ENCODE results near the gene GPS1.

GPS1 gene

GRCh38 chr17:82034371-82035011 lies 17.2 kb upstream of the GPS1 start:
- no peak for ATAC-seq
- TF ChIP-seq GLIS3 (CRISPR knock-in tag; IDR thresholded peaks at IDR 0.05) (no peak), ZFP30 (CRISPR knock-in tag; IDR thresholded peaks at IDR 0.05) (no peak), SNAI2 (CRISPR knock-in tag; IDR thresholded peaks at IDR 0.05) (no peak), ZNF70 (CRISPR knock-in tag; IDR thresholded peaks at IDR 0.05) (no peak), OSR1 (CRISPR knock-in tag; IDR thresholded peaks at IDR 0.05) (no peak), TOX (CRISPR knock-in tag; IDR thresholded peaks at IDR 0.05; ENCODE audit: borderline replicate concordance) (no peak), PPARA (CRISPR knock-in tag; IDR thresholded peaks at IDR 0.05; ENCODE audit: borderline replicate concordance) (no peak), RARB (CRISPR knock-in tag; IDR thresholded peaks at IDR 0.05) (no peak), POU6F1 (CRISPR knock-in tag; IDR thresholded peaks at IDR 0.05; ENCODE audit: borderline replicate concordance, low read depth) (no peak)

GRCh38 chr17:82035488-82035887 lies 16.2 kb upstream of the GPS1 start:
- TF ChIP-seq POU6F1 (CRISPR knock-in tag; IDR thresholded peaks at IDR 0.05; ENCODE audit: borderline replicate concordance, low read depth) (no peak), GLIS3 (CRISPR knock-in tag; IDR thresholded peaks at IDR 0.05) (no peak), PATZ1 (CRISPR knock-in tag; IDR thresholded peaks at IDR 0.05; ENCODE audit: borderline replicate concordance) (no peak), ZNF8 (CRISPR knock-in tag; IDR thresholded peaks at IDR 0.05) (no peak), ARNTL (CRISPR knock-in tag; IDR thresholded peaks at IDR 0.05; ENCODE audit: borderline replicate concordance, low read depth) (no peak)

GRCh38 chr17:82035956-82036633 lies 15.6 kb upstream of the GPS1 start:
- ATAC-seq: no peak
- TF ChIP-seq TOX (CRISPR knock-in tag; IDR thresholded peaks at IDR 0.05; ENCODE audit: borderline replicate concordance) (no peak), TSHZ2 (CRISPR knock-in tag; IDR thresholded peaks at IDR 0.05) (no peak), PATZ1 (CRISPR knock-in tag; IDR thresholded peaks at IDR 0.05; ENCODE audit: borderline replicate concordance) (no peak), ESRRG (CRISPR knock-in tag; IDR thresholded peaks at IDR 0.05) (no peak), GLIS3 (CRISPR knock-in tag; IDR thresholded peaks at IDR 0.05) (no peak), ZNF70 (CRISPR knock-in tag; IDR thresholded peaks at IDR 0.05) (no peak), RARB (CRISPR knock-in tag; IDR thresholded peaks at IDR 0.05) (no peak), OSR1 (CRISPR knock-in tag; IDR thresholded peaks at IDR 0.05) (no peak), ZFP30 (CRISPR knock-in tag; IDR thresholded peaks at IDR 0.05) (no peak), ZC3H10 (CRISPR knock-in tag; IDR thresholded peaks at IDR 0.05) (no peak), CSDC2 (CRISPR knock-in tag; IDR thresholded peaks at IDR 0.05) (no peak), CREB5 (CRISPR knock-in tag; IDR thresholded peaks at IDR 0.05; ENCODE audit: low read depth) (no peak), ARNTL (CRISPR knock-in tag; IDR thresholded peaks at IDR 0.05; ENCODE audit: borderline replicate concordance, low read depth) (no peak), ZFP3 (CRISPR knock-in tag; IDR thresholded peaks at IDR 0.05) (no peak), SNAI2 (CRISPR knock-in tag; IDR thresholded peaks at IDR 0.05) (no peak), TCF4 (CRISPR knock-in tag; IDR thresholded peaks at IDR 0.05; ENCODE audit: borderline replicate concordance) (no peak), ZNF565 (CRISPR knock-in tag; conservative IDR thresholded peaks at IDR 0.05; ENCODE audit: low read depth) (no peak), ISL1 (CRISPR knock-in tag; IDR thresholded peaks at IDR 0.05) (no peak), CSRNP3 (CRISPR knock-in tag; IDR thresholded peaks at IDR 0.05) (no peak)

More at GRCh38 chr17:82035488-82035887, 16.2 kb upstream of the GPS1 start:
- ATAC-seq: no peak
